Left ventricle myocardium inferior (tissue), 1 donor: Measurements from ENCODE around the gene ADAMTSL3. TPM values are rescaled to one million over a fixed set of nuclear protein-coding genes. Genes with fewer than 3 reads are reported as not detected.

ENCODE experiments used
- DNase-seq: peaks from one replicate; pipeline ENCODE4 v3.0.0-alpha.2; 2020
- H3K27ac ChIP-seq: fragments of 200-600 bp; replicated peaks from 2 replicates; pipeline ENCODE4 v1.8.0; 2021
- H3K27me3 ChIP-seq: fragments of 200-600 bp; 2 replicates; pipeline ENCODE4 v1.8.0; 2021; ENCODE audit warnings: low read depth
- H3K36me3 ChIP-seq: fragments of 200-600 bp; 2 replicates; pipeline ENCODE4 v1.8.0; 2021
- H3K4me1 ChIP-seq: fragments of 200-600 bp; 2 replicates; pipeline ENCODE4 v1.8.0; 2021
- H3K4me3 ChIP-seq: fragments of 200-600 bp; 2 replicates; pipeline ENCODE4 v1.8.0; 2021; ENCODE audit warnings: mild to moderate bottlenecking, moderate library complexity
- H3K9me3 ChIP-seq: fragments of 200-600 bp; replicated peaks from 2 replicates; pipeline ENCODE4 v1.8.0; 2021
- intact Hi-C: fragments of 100-400 bp; cut with micrococcal nuclease; formaldehyde crosslinking; loops from one replicate; pipeline ENCODE4 v1.11.0; 2022
- total RNA-seq: library from RNA; stranded (reverse); fragmentation: NEBNext Ultra II Directional; extraction: Animal tissue kit (Norgen Biotek cat#: 25700); gene quantifications from one replicate; pipeline ENCODE4 v1.2.1, GENCODE V29; 2021
- TF ChIP-seq, protein P1 (sequence below): fragments of 200-600 bp; IDR thresholded peaks from 2 replicates; pipeline ENCODE4 v1.8.0; 2021; ENCODE audit warnings: antibody characterized with exemption, mild to moderate bottlenecking, borderline replicate concordance
- donor health status: DM: no; HTN: yes; CAD: no; lungs with severe emphysema.

ADAMTSL3 gene
- total RNA-seq, 1 donor from 2014 or later: 11.9 TPM

- Histone ChIP-seq H3K4me3 (peak overlapping the region; percentile 77), H3K36me3 (no peaks in the 10 kb centered on the region), H3K27ac (peak overlapping the region; percentile 94), H3K27me3 (peaks cover 9% of the 10 kb centered on the region), H3K4me1 (peaks cover 65% of the 10 kb centered on the region), H3K9me3 (no peaks in the 10 kb centered on the region)
- DNase-seq: no peak
- TF ChIP-seq, protein P1, sequence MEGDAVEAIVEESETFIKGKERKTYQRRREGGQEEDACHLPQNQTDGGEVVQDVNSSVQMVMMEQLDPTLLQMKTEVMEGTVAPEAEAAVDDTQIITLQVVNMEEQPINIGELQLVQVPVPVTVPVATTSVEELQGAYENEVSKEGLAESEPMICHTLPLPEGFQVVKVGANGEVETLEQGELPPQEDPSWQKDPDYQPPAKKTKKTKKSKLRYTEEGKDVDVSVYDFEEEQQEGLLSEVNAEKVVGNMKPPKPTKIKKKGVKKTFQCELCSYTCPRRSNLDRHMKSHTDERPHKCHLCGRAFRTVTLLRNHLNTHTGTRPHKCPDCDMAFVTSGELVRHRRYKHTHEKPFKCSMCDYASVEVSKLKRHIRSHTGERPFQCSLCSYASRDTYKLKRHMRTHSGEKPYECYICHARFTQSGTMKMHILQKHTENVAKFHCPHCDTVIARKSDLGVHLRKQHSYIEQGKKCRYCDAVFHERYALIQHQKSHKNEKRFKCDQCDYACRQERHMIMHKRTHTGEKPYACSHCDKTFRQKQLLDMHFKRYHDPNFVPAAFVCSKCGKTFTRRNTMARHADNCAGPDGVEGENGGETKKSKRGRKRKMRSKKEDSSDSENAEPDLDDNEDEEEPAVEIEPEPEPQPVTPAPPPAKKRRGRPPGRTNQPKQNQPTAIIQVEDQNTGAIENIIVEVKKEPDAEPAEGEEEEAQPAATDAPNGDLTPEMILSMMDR: no peak
- intact Hi-C loops: no loop called here
Measured at GRCh38 chr15:83656192-83656591, 2.3 kb downstream of the ADAMTSL3 start.

DNA sequence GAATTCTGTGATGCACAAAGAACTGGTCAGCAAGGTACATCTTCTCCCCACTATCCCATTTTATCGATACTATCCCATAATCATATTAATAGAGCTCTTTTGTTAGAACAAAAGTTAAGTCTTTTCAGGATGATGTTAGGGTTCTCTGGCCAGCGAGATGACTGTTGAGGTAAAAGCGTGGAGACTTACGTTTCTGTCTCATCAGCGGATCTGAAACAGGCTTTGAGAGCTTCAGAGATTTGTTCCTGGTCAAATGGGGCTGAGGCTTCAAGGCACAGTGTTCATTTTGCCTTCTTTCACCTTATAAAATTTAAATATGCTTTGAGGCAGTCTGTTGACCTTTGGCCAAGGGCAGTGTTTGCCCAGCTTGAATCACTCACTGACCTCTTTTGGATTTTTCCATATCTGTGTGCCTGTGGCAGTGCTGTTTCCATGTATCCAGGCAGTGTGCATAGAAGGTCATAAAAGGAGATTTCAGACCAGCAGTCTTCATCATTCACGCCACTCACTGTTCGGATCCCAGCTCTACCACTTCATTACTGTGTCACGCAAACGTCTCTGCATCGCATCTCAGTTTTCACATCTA lies 3.1 kb downstream of the ADAMTSL3 start:
- Histone ChIP-seq H3K9me3 (no peaks in the 10 kb centered on the region), H3K27me3 (peaks cover 9% of the 10 kb centered on the region), H3K27ac (peak overlapping the region; percentile 94), H3K4me3 (peak overlapping the region; percentile 77), H3K36me3 (no peaks in the 10 kb centered on the region), H3K4me1 (peaks cover 65% of the 10 kb centered on the region)
- DNase-seq: no peak
- TF ChIP-seq, protein P1: no peak
- intact Hi-C loops: no loop called here

- Histone ChIP-seq H3K4me3 (peak overlapping the region; percentile 11), H3K9me3 (no peaks in the 10 kb centered on the region), H3K36me3 (no peaks in the 10 kb centered on the region), H3K27ac (peak overlapping the region; percentile 94), H3K27me3 (peaks cover 9% of the 10 kb centered on the region), H3K4me1 (peaks cover 65% of the 10 kb centered on the region)
- DNase-seq: no peak
- intact Hi-C loops: no loop called here
- TF ChIP-seq, protein P1: peak; percentile 42
Measured at GRCh38 chr15:83657549-83657948, 3.6 kb downstream of the ADAMTSL3 start.

DNA sequence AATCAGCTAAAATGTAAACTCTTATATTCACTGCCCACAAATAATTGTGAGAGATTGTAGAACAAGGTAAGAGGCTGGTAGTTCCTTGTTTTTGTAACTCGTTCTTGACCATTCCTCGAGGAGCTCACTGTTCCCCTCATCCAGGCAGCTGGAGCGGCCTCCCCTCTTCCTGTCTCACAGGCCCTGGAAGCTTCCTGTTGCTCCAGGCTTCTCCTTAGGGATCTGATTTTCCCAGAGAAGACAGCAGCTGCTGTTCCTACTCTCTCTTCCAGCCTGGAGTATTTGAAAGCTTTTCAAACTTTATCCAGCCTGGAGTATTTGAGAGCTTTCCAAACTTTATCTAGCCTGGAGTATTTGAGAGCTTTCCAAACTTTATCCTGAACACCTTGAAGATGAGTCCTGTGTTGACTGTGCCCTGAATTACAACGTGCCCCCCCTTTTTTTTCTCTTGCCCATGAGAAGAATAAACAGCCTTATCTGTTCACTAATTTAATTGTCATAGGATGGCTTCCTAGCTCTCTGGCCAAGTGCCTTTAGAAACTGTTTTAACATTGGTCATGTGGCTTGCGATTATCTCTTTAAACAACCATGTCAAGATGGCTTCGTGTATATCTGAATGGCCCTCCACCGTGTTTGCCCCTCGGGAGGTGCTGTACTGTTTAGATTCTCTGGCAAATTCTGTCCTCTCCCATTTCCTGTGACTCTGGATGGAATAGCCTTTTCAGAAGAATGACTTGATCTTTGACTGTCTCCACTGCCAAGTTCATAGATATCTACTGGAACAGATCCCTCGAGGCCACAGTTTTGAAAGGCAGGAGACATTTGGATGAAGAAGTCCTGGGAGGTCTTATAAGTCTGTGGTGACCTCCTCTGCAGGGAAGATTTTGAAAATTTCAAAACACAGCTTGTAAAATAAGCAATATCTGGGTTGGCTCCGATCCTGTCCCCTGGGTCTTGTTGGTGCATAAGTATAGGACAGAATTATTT lies 4.8 kb downstream of the ADAMTSL3 start:
- H3K36me3 ChIP-seq: no peaks in the 10 kb centered on the region
- H3K9me3 ChIP-seq: no peaks in the 10 kb centered on the region
- peaks cover 9% of the 10 kb centered on the region for H3K27me3 ChIP-seq
- TF ChIP-seq, protein P1: no peak
- peak overlapping the region; percentile 94 for H3K27ac ChIP-seq
- H3K4me1 ChIP-seq: peaks cover 61% of the 10 kb centered on the region
- intact Hi-C loops: no loop called here
- DNase-seq: peak; percentile 66
- no peak overlapping the region for H3K4me3 ChIP-seq

- intact Hi-C loops: no loop called here
- TF ChIP-seq, protein P1: no peak
- Histone ChIP-seq H3K9me3 (no peaks in the 10 kb centered on the region), H3K27me3 (peaks cover 4% of the 10 kb centered on the region), H3K27ac (peak overlapping the region; percentile 94), H3K4me3 (no peak overlapping the region), H3K4me1 (peaks cover 55% of the 10 kb centered on the region), H3K36me3 (no peaks in the 10 kb centered on the region)
- no peak for DNase-seq
Measured at GRCh38 chr15:83659417-83659812, 5.5 kb downstream of the ADAMTSL3 start.
